HEK293T (cell line): ENCODE data around the gene RRAS.

Source experiments
- ARNT ChIP-seq: fragments of 450-650 bp; IDR thresholded peaks from 2 replicates; pipeline ENCODE4 v1.6.1; 2017; ENCODE audit warnings: mild to moderate bottlenecking
- BHLHE40 ChIP-seq: fragments of 450-650 bp; IDR thresholded peaks from 2 replicates; pipeline ENCODE4 v1.6.1; 2016; ENCODE audit warnings: mild to moderate bottlenecking, moderate library complexity, borderline replicate concordance
- CTBP1 ChIP-seq: fragments of 450-650 bp; IDR thresholded peaks from 2 replicates; pipeline ENCODE4 v1.6.1; 2016; ENCODE audit warnings: borderline replicate concordance
- FOXK2 ChIP-seq: fragments of 450-650 bp; IDR thresholded peaks from 2 replicates; pipeline ENCODE4 v1.6.1; 2016; ENCODE audit warnings: mild to moderate bottlenecking
- FOXM1 ChIP-seq: fragments of 450-650 bp; IDR thresholded peaks from 2 replicates; pipeline ENCODE4 v1.6.1; 2017; ENCODE audit warnings: mild to moderate bottlenecking, borderline replicate concordance
- L3MBTL2 ChIP-seq: fragments of 450-650 bp; conservative IDR thresholded peaks from 2 replicates; pipeline ENCODE4 v1.6.1; 2016; ENCODE audit warnings: mild to moderate bottlenecking
- NFRKB ChIP-seq: fragments of 450-650 bp; IDR thresholded peaks from 2 replicates; pipeline ENCODE4 v1.6.1; 2016; ENCODE audit warnings: mild to moderate bottlenecking, moderate library complexity
- PKNOX1 ChIP-seq: fragments of 450-650 bp; IDR thresholded peaks from 2 replicates; pipeline ENCODE4 v1.6.1; 2016
- SP1 ChIP-seq: fragments of 450-650 bp; IDR thresholded peaks from 2 replicates; pipeline ENCODE4 v1.6.1; 2017
- SUZ12 ChIP-seq: fragments of 450-650 bp; IDR thresholded peaks from 2 replicates; pipeline ENCODE4 v1.6.1; 2016; ENCODE audit warnings: mild to moderate bottlenecking
- TARDBP ChIP-seq: fragments of 450-650 bp; IDR thresholded peaks from 2 replicates; pipeline ENCODE4 v1.6.1; 2016
- ZNF384 ChIP-seq: fragments of 450-650 bp; IDR thresholded peaks from 2 replicates; pipeline ENCODE4 v1.6.1; 2016

GRCh38 chr19:49602806-49603205, 37.1 kb downstream of the RRAS start:
- TF ChIP-seq PKNOX1, result no peak
- TF ChIP-seq ARNT, result no peak
- no peak for TF ChIP-seq SP1
- no peak for TF ChIP-seq L3MBTL2
- no peak for TF ChIP-seq TARDBP
- TF ChIP-seq CTBP1, result no peak
- no peak for TF ChIP-seq NFRKB
- TF ChIP-seq ZNF384, result no peak
- no peak for TF ChIP-seq BHLHE40
- no peak for TF ChIP-seq FOXM1
- no peak for TF ChIP-seq SUZ12
- no peak for TF ChIP-seq FOXK2
